ENCODE data around the gene STX17.

- TF ChIP-seq GATA3 (IDR thresholded peaks at IDR 0.05; ENCODE audit: low read depth, low read length) = no peak
- no peak for TF ChIP-seq GATA2 (IDR thresholded peaks at IDR 0.05; ENCODE audit: low read depth, low read length)
Measured at GRCh38 chr9:99911600-99911999, 5.1 kb downstream of the STX17 start.
